GM21825 (cell line): ENCODE measurements around the gene DPCD.
"Not testable (repeated sequence)": the region's sequence is repeated elsewhere in the genome, so short reads cannot be mapped to it uniquely, and the experiment has no call there.

Experiments used
- ATAC-seq: cut with Tn5 transposase; IDR thresholded peaks from one replicate; pipeline ENCODE4 v1.9.1; 2021; ENCODE audit warnings: mild to moderate bottlenecking, moderate library complexity; ENCODE audit not compliant: unreplicated experiment

Gene DPCD

GRCh38 chr10:101617102-101617823, 29.1 kb downstream of the DPCD start:
- no peak for ATAC-seq

GRCh38 chr10:101617824-101618568, 29.9 kb downstream of the DPCD start:
- ATAC-seq: no peak

GRCh38 chr10:101618871-101619270, 30.8 kb downstream of the DPCD start:
- ATAC-seq: no peak

- no peak for ATAC-seq
Measured at GRCh38 chr10:101619983-101620382, 31.9 kb downstream of the DPCD start.

GRCh38 chr10:101623528-101623927, 35.4 kb downstream of the DPCD start:
- ATAC-seq: no peak

GRCh38 chr10:101624526-101625102, 36.5 kb downstream of the DPCD start:
- ATAC-seq: no peak

- no peak for ATAC-seq
Measured at GRCh38 chr10:101625821-101626412, 37.8 kb downstream of the DPCD start.

- no peak for ATAC-seq
Measured at GRCh38 chr10:101629837-101630632, 41.9 kb downstream of the DPCD start.

GRCh38 chr10:101630633-101630920, 42.5 kb downstream of the DPCD start:
- ATAC-seq: no peak

GRCh38 chr10:101631821-101632475, 43.8 kb downstream of the DPCD start:
- ATAC-seq: no peak

GRCh38 chr10:101633510-101633909, 45.4 kb downstream of the DPCD start:
- not testable (repeated sequence) for ATAC-seq

GRCh38 chr10:101639141-101639900, 51.2 kb downstream of the DPCD start:
- ATAC-seq: no peak

- no peak for ATAC-seq
Measured at GRCh38 chr10:101643546-101643945, 55.4 kb downstream of the DPCD start.

- ATAC-seq: no peak
Measured at GRCh38 chr10:101644002-101644401, 55.9 kb downstream of the DPCD start.

GRCh38 chr10:101645659-101646058, 57.5 kb downstream of the DPCD start:
- ATAC-seq: no peak

- ATAC-seq: no peak
Measured at GRCh38 chr10:101646364-101646763, 58.2 kb downstream of the DPCD start.

- ATAC-seq: no peak
Measured at GRCh38 chr10:101647255-101647654, 59.1 kb downstream of the DPCD start.

GRCh38 chr10:101649525-101650085, 61.5 kb downstream of the DPCD start:
- ATAC-seq: no peak

GRCh38 chr10:101650863-101651262, 62.7 kb downstream of the DPCD start:
- ATAC-seq: no peak
